GM12864 (cell line): ENCODE data around the gene TMEFF2.

Experiments used
- DNase-seq: peaks from one replicate; pipeline ENCODE4 v3.0.0-alpha.2; 2011; ENCODE audit warnings: low read depth
- H3K4me3 ChIP-seq: 2 replicates; pipeline ENCODE4 v1.5.1; 2011; ENCODE audit warnings: mild to moderate bottlenecking, low read depth, low read length, control low read depth
- TF ChIP-seq, protein P1 (sequence below): IDR thresholded peaks from 2 replicates; pipeline ENCODE4 v1.5.1; 2011; ENCODE audit warnings: low read depth, mild to moderate bottlenecking, moderate library complexity, low read length, control low read depth, inconsistent platforms; ENCODE audit errors: missing control alignments

Gene TMEFF2

GRCh38 chr2:192072261-192072660 lies 122.5 kb downstream of the TMEFF2 start:
- H3K4me3 ChIP-seq = no peak overlapping the region
- no peak for DNase-seq
- TF ChIP-seq, protein P1, sequence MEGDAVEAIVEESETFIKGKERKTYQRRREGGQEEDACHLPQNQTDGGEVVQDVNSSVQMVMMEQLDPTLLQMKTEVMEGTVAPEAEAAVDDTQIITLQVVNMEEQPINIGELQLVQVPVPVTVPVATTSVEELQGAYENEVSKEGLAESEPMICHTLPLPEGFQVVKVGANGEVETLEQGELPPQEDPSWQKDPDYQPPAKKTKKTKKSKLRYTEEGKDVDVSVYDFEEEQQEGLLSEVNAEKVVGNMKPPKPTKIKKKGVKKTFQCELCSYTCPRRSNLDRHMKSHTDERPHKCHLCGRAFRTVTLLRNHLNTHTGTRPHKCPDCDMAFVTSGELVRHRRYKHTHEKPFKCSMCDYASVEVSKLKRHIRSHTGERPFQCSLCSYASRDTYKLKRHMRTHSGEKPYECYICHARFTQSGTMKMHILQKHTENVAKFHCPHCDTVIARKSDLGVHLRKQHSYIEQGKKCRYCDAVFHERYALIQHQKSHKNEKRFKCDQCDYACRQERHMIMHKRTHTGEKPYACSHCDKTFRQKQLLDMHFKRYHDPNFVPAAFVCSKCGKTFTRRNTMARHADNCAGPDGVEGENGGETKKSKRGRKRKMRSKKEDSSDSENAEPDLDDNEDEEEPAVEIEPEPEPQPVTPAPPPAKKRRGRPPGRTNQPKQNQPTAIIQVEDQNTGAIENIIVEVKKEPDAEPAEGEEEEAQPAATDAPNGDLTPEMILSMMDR = no peak

DNA sequence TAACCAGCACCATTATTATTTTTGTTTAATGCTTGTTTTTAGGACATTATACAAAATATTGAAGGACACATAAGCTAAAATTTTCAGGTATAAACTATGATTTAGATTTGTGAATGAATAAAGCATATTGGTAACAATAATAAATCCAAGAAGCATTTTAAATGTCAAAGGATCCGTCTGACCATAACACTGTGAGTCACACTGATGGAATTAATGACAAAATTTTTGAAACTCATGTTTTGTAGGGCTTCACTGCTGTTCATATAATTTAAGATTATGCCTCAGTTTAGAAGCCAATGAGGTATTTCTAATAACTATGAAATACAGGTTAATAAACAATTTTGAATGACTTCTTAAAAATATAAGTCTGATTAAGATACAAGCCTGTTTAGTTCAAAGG lies 124.6 kb downstream of the TMEFF2 start:
- H3K4me3 ChIP-seq = no peak overlapping the region
- TF ChIP-seq, protein P1 = no peak
- no peak for DNase-seq

GRCh38 chr2:192069417-192069816 lies 125.3 kb downstream of the TMEFF2 start:
- TF ChIP-seq, protein P1 = no peak
- no peak for DNase-seq

DNA sequence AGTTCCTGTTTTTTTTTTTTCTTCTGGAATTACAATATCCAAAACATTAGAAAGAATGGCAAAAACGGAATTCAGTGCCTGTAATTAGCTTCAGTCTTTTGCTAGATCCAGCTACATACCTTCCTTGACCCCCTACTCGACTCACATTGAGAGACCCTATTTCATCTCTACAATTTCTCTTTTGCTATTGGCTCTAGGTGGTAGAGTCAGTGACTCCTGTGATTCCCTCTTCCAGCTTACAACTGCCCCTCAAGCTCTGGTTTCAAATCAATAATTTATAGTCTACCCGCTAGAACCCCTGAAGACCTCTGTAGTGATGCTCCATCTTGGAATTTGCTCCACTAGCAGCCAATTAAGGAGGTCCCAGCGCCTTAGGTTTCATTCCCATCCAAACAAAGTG lies 125.8 kb downstream of the TMEFF2 start:
- TF ChIP-seq, protein P1 = no peak
- no peak overlapping the region for H3K4me3 ChIP-seq
- no peak for DNase-seq

More at GRCh38 chr2:192069417-192069816, 125.3 kb downstream of the TMEFF2 start:
- no peak overlapping the region for H3K4me3 ChIP-seq

GRCh38 chr2:192067631-192068030 lies 127.1 kb downstream of the TMEFF2 start:
- TF ChIP-seq, protein P1 = no peak
- no peak overlapping the region for H3K4me3 ChIP-seq
- DNase-seq = no peak

DNA sequence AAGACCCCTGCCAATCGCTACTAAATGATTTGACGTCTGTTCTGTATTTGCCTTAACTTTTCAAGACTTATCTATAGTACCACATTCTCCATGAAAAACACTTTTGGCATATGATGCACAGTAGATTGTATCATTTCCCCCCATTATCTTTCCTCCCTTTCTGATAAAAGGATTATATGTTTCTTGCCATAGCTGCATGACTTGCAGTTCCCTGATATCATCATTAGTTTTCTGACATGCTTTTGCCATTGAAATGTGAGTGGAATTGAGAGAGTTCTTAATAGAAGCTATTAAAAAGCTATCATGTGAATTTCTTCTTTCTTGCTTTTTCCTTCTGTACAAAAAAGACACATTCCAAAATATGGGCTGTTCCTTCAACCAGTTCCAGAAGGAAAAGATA lies 130.3 kb downstream of the TMEFF2 start:
- H3K4me3 ChIP-seq = no peak overlapping the region
- no peak for DNase-seq
- TF ChIP-seq, protein P1 = no peak

DNA sequence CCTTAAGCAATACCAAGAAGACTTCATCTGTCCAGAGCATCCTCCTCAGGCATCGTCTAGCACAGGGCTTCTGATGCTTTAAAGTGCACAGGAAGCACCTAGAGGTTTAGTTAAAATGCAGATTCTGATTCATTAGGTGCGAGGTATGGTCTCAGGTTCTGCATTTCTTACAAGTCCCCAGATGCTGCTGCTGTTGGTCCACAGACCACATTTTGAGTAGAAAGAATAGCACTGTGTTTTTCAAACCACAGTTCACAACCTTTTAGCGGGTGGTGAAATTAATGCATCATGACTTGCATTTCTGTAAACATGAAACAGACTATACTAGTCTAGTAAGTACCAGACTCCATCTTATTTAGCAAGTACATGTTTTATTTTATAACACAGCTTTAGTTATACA lies 134.6 kb downstream of the TMEFF2 start:
- no peak overlapping the region for H3K4me3 ChIP-seq
- DNase-seq = no peak
- TF ChIP-seq, protein P1 = no peak
